DOHH2 (cell line): Measurements from ENCODE around the gene KLLN.

Experiments
- CTCF ChIP-seq: fragments of 200-600 bp; sonication (generic); IDR thresholded peaks from one replicate; pipeline ENCODE4 v1.5.1; 2014; ENCODE audit warnings: antibody characterized with exemption, mild to moderate bottlenecking, low read depth, low read length; ENCODE audit not compliant: poor library complexity, severe bottlenecking
- EZH2phosphoT487 ChIP-seq: fragments of 200-600 bp; sonication (generic); IDR thresholded peaks from 2 replicates; pipeline ENCODE4 v1.6.1; 2017; ENCODE audit warnings: borderline replicate concordance, mild to moderate bottlenecking, antibody characterized with exemption, low read length, moderate library complexity, mixed read lengths

DNA sequence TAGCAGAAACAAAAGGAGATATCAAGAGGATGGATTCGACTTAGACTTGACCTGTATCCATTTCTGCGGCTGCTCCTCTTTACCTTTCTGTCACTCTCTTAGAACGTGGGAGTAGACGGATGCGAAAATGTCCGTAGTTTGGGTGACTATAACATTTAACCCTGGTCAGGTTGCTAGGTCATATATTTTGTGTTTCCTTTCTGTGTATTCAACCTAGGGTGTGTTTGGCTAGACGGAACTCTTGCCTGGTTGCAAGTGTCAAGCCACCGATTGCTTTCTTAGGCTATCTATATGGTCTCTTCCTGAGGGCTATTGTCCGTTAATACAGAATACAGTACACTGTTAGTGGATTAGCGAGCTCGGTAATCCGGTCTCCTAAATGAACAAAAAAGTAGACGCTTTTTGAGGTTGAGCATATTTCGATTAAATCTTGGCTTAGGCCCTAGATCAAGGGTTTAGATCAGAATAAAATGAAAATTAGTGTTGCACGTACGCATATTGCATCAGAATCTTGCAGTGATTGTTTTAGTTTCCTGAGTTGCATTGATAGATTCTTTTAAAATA, 1.2 kb upstream of the KLLN start:
- TF ChIP-seq CTCF = no peak
- TF ChIP-seq EZH2phosphoT487 = no peak
